Astrocyte of the cerebellum (primary cell): ENCODE data around the gene NLN.
"Not testable (repeated sequence)": the region's sequence is repeated elsewhere in the genome, so short reads cannot be mapped to it uniquely, and the experiment has no call there.

ENCODE experiments used
- DNase-seq: peaks from one replicate; pipeline ENCODE4 v3.0.0-alpha.2; 2011; ENCODE audit warnings: low read depth
- H3K4me3 ChIP-seq: 2 replicates; pipeline ENCODE4 v1.5.1; 2011; ENCODE audit warnings: mild to moderate bottlenecking, low read depth, low read length, moderate library complexity
- in situ Hi-C: cut with HindIII; loops from 2 replicates; pipeline ENCODE4 v1.10.0; 2017; ENCODE audit warnings: low sequenced_read_pairs
- TF ChIP-seq, protein P1 (sequence below): IDR thresholded peaks from 2 replicates; pipeline ENCODE4 v1.5.1; 2012; ENCODE audit warnings: low read length, low read depth, moderate library complexity, mild to moderate bottlenecking; ENCODE audit errors: missing control alignments

NLN gene

DNA sequence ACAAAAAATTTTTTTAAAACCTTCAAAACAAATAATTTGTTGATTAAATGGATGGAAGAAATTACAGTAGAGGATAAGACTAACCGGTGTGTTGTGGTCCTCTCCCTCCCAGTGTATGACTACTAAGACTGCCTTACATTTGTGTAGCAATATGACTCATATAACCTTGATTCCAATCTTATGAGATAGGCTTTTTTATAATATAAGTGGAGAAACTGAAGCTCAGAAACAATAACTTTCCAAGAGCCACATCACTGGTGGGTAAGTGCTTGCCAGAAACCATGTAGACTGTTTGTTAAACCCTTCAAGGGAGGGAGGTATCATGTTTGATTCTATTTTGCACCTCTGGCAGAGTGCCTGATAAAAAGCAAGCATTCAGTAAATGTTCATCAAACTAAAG is 47.5 kb downstream of the NLN start:
- peak; percentile 92 for DNase-seq
- H3K4me3 ChIP-seq: no peak overlapping the region
- TF ChIP-seq, protein P1, sequence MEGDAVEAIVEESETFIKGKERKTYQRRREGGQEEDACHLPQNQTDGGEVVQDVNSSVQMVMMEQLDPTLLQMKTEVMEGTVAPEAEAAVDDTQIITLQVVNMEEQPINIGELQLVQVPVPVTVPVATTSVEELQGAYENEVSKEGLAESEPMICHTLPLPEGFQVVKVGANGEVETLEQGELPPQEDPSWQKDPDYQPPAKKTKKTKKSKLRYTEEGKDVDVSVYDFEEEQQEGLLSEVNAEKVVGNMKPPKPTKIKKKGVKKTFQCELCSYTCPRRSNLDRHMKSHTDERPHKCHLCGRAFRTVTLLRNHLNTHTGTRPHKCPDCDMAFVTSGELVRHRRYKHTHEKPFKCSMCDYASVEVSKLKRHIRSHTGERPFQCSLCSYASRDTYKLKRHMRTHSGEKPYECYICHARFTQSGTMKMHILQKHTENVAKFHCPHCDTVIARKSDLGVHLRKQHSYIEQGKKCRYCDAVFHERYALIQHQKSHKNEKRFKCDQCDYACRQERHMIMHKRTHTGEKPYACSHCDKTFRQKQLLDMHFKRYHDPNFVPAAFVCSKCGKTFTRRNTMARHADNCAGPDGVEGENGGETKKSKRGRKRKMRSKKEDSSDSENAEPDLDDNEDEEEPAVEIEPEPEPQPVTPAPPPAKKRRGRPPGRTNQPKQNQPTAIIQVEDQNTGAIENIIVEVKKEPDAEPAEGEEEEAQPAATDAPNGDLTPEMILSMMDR: no peak
- in situ Hi-C loops: no loop called here

DNA sequence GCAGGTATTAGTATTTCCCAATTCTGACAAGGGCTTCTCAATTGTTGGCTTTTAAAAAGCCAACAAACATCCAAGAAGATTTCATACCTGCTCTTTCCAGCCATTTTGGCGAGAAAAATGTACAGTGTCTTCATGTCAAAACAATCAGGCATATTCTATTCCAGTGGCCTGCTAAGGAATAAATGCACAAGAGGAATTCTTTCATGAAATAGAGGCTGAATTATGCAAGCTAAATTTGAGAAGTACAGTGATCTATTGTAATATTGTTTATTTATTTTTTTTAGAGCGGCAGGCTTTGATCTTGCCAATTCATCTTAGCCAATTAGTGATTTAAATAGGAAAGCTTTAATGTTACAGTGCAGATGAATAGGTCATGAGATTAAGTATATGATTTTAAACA is 49.3 kb downstream of the NLN start:
- DNase-seq: no peak
- TF ChIP-seq, protein P1: no peak
- in situ Hi-C loops: no loop called here
- no peak overlapping the region for H3K4me3 ChIP-seq

DNA sequence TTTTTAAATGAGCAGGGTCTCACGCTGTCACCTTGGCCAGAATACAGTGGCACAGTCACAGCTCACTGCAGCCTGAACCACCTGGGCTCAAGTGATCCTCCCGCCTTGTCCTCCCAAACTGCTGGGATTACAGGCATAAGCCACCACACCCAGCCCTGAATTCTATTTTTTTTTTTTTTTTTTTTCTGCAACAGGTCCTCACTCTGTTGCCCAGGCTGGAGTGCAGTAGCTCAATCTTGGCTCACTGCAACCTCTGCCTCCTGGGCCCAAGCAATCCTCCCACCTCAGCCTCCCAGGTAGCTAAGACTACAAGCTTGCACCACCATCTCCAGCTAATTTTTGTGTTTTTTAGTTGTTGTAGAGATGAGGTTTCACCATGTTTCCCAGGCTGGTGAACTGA is 51.0 kb downstream of the NLN start:
- DNase-seq, H3K4me3 ChIP-seq, in situ Hi-C loops: not testable (repeated sequence)

DNA sequence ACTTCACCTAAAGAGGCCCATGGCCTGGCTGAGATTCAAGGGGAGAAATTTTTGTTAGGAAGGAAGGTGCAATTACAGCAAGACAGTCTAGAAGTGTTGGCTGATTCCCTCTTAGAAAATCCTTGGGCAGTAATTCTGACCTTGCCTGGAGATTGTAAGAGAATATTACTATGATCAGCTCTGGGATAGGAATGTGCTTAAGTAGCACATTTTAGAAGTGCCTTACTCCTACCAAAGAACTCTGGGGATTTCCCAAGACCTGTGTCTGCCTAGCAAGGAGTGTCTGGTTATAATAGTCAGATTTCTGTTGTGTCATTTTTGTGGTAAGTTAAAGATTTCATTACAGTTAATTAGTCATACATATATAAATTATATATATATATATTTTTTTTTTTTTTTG is 52.3 kb downstream of the NLN start:
- no peak overlapping the region for H3K4me3 ChIP-seq
- in situ Hi-C loops: no loop called here
- peak; percentile 68 for DNase-seq
- TF ChIP-seq, protein P1: no peak

DNA sequence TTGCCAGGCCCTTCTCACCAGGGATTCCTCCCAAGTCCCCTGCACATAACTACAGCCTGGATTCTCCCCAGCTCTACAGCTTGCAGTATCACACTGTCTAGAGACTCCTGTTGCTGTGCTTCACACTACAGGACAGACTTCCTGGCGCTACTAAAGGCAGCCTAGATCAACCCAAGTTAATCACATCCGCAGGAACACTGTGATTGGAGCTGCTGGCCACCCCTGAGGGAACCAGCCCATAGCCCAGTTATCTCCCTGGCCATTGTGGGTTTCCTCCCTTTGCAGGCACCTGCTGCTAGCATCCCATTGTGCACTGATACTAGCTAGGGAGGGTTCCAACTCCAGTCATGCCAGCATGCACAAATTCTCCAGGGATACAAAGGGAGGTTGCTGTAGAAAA is 53.5 kb downstream of the NLN start:
- in situ Hi-C loops: no loop called here
- DNase-seq: no peak
- H3K4me3 ChIP-seq: no peak overlapping the region
- TF ChIP-seq, protein P1: no peak

DNA sequence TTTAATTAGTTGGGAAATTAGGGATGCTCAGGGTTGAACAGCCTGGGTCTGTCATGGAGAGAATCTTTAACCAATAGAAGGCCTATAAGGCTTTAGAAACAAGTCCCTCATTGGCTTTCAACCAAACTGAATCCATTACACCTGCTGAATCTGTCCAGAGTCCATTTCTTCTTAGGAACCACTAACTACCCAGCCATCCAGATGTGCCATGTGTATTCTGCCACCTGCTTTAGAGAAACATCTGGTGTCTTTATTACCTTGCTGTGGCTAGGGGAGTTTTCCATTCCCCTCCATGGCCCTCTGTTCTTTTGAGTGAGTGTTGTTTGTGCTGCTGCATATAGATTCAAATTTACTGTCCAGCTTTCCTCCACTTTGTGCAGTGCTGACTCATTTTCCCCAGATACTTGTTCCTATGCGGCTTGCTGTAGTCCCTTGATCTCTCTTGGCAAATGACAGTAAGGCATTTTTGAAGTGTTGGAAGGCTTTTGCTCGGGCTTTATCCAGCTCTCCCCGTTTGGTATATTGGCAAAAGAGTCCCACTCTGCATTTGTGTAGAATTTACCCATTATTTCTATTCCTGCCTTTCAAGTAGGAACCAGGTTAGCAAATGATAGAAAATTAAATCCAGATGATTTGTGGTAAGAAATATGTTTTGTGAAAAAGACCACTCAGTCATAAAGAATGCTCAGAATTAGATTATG is 54.6 kb downstream of the NLN start:
- peak; percentile 47 for DNase-seq
- in situ Hi-C loops: no loop called here
- TF ChIP-seq, protein P1: no peak
- H3K4me3 ChIP-seq: no peak overlapping the region

DNA sequence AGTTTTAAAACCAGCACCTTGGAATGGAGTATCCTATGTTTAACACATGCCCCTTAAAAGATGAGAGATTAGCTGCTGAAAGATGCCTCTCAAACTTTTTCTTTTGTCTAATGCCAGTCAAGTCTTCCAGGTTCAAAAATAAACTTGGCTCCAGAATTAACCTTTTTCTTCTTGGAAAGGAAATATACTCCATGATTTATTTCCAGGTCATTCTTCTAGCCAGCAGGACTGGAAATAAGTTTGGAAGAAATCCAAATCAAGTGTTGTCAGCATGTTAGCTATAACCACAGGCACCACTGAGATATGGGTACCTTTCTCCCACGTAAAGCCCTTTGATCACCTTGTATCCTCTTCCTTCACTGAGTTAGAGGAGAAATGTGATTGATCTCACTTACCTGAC is 56.1 kb downstream of the NLN start:
- no peak for DNase-seq
- in situ Hi-C loops: no loop called here
- TF ChIP-seq, protein P1: no peak
- H3K4me3 ChIP-seq: no peak overlapping the region
